Measurements from ENCODE around the gene RDH11.

- TF ChIP-seq CTCF (IDR thresholded peaks at IDR 0.05) (no peak), POLR2A (IDR thresholded peaks at IDR 0.05) (no peak)
Observed at GRCh38 chr14:67641480-67641879, 54.1 kb downstream of the RDH11 start.

Data from thyroid gland (tissue), 4 donors.